GM18873 (cell line): ENCODE results near the gene YIF1A.

Experiments used
- ATAC-seq: cut with Tn5 transposase; IDR thresholded peaks from one replicate; pipeline ENCODE4 v1.9.1; 2021; ENCODE audit warnings: mild to moderate bottlenecking, moderate library complexity, moderate number of reproducible peaks; ENCODE audit not compliant: unreplicated experiment, low FRiP score

YIF1A gene

DNA sequence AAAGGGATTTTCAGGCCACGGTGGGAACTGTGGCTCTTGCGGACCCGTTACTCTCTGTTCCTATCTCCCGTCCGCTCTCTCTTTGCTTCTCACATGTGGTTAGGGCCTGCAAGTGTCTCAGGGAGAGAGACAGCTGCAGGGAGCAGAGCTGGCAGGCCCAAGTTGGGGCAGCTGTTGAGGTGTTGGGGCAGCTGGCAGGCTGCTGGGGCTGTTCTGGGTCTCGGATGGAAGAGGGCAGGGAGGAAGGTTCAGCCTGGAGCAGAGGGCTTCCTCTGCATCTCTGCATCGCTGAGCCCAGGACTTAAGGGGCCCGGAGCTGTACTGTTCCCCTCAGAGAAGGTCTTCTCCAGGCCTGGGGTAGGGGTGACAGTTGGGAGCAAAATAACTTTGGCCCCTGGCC is 13.5 kb downstream of the YIF1A start:
- ATAC-seq: no peak

- ATAC-seq: no peak
Measured at GRCh38 chr11:66274219-66274618, 14.7 kb downstream of the YIF1A start.

- no peak for ATAC-seq
Measured at GRCh38 chr11:66272596-66272995, 16.3 kb downstream of the YIF1A start.

GRCh38 chr11:66271816-66272215 is 17.1 kb downstream of the YIF1A start:
- ATAC-seq: no peak

DNA sequence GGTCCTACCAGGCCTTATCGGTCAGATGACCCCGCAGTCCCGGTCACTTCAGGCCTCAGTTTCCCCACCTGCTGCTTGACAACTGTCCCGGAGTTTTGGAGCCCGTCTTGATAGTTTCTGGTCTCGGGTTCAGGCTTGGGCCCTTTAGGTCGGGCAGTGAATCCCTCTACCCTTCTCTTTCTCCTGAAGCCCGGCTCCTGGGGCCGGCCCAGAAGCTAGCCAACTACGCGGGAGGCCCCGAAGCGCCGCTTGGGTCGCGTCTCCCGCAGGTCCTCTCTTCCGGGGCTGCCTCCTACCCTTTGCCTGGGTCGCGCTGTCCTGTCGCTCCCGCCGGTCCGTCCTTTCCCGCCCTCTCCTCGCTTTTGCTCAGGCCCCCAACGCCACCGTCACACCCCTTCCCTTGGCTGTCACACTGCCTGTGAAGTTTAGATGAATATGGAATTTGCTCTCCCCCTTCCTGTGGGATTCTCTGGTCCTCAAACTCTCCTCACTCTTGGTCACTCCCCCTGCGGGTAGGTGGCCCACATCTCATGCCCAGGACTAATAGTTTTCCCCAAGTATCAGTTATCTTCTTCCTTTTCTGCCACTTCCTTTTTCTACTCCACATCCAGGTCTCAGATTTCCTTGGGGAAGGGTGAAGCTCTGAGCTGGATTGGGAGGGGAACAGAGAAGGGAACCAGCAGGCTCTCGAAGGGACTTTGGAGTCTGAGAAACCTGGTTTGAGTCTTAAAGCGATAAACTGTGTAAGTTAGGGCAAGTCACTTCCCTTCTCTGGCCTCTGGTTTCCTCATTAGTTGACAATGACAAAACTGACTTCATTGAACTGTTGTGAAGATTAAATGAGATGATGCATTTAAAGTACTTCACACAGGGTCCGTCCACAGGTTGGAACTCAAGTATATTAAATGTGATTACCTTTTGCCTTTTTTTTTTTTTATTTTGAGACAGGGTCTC is 19.7 kb downstream of the YIF1A start:
- ATAC-seq: no peak

DNA sequence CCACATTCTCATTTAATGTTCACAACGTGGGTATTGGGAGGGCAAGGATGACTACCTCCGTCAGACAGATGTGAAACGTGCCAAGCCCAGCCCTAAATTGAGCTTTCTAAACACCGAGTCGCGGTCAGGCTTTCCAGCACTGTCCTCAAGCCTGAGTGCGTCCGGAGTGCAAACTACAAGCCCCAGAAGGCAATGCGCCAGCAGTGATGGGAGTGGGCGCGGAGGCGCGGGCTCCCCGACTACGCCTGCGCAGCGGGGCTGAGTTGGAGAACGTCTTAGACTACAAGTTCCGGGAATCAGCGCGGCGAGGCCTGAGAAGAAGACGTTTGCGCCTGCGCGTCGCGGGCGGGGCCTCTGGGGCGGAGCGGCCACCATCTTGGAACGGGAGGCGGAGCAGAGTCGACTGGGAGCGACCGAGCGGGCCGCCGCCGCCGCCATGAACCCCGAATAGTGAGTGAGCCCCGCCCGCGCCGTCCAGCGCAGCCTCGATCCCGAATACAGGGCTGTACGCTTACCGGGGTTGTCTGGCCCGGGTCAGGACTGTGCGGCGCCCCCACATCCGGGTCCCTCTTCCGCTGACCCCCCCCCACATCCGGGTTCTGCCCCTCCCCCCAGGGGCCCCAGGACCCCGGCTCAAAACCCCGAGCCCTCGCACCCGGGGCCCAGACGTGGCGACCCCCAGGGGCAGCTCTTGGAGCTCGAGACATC is 20.5 kb downstream of the YIF1A start, which contains the start of gene RAB1B:
Gene RAB1B, plus strand, starts transcription at position 396 of the 708 bp plus-strand sequence. Its CDS starts 41 bp downstream, at position 437.
- ATAC-seq: peak; percentile 78

- peak; percentile 30 for ATAC-seq
Measured at GRCh38 chr11:66267379-66268243, 21.3 kb downstream of the YIF1A start.

GRCh38 chr11:66267039-66267378 is 21.9 kb downstream of the YIF1A start:
- ATAC-seq: no peak

GRCh38 chr11:66266378-66267038 is 22.4 kb downstream of the YIF1A start:
- ATAC-seq: no peak

GRCh38 chr11:66265531-66266377 is 23.2 kb downstream of the YIF1A start:
- ATAC-seq: no peak

- ATAC-seq: no peak
Measured at GRCh38 chr11:66264914-66265313, 24.0 kb downstream of the YIF1A start.

DNA sequence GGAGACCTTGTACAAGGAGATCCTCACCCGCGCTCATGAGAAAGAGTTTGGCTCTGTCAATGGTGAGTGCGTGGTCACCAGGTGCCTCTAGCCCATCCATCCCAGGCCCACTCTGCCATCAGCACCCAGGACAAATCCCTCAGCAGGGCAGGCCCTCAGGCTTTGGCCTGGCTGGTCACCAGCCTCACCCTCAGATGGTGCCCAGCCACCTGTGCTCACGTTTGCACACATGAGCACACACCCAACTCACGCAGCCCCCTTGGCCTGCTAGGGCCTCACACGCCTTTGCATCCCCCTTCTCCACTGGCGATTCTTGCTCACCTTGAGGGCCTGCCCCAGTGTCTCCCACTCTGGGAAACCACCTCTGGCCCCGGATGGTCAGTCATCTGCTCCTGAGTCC is 24.6 kb downstream of the YIF1A start:
- ATAC-seq: no peak

GRCh38 chr11:66263785-66264184 is 25.2 kb downstream of the YIF1A start:
- no peak for ATAC-seq

DNA sequence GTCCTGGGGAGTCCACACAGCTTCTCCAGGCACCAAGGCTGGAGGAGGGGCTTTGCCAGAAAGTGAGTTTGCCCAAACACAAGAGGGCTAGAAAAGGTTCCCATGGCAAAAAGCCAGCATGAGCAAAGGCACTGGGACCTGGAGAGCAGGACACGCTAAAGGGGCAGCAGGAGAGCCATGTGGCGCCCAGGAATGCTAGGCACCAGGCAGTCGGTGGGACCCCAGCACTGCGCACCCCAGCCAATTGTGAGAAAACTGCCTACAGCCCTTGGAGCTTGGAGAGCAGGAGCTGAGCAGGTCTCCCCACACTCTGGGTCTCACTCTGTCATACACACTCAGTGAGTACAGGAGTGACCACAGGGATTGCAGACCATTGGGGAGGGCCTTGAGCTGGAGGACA is 25.7 kb downstream of the YIF1A start:
- ATAC-seq: no peak

DNA sequence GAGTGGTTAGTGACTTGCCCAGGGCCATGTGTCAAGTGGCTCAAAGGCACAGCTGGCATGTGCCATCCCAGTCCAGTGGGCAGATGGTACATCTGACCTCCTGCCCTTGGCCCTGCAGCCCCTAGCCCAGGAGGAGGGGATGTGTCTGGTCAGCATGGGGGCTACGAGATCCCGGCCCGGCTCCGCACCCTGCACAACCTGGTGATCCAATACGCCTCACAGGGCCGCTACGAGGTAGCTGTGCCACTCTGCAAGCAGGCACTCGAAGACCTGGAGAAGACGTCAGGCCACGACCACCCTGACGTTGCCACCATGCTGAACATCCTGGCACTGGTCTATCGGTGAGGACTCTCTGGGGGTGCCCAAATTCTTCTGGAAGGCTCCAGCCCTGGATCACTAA is 26.2 kb downstream of the YIF1A start:
- ATAC-seq: no peak

DNA sequence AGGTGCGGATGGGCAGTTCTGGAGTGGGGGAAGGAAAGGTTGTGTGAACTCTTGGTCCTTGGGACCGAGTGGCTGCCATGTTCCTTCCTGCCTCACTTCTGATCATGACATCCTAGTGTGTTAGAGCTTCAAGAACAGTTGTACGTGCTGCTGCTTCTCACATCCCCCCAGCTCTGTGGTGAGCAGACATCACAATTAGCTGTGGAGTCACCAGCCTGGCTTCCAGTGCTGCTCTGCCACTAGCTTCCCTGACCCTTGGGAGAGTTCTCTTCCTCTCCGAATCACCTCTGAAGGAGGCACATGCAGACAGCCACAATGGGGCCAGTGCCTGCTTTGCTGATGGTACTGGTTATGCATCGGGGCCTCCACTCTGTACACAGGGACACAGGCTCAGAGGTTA is 26.8 kb downstream of the YIF1A start:
- ATAC-seq: no peak

- no peak for ATAC-seq
Measured at GRCh38 chr11:66261578-66261977, 27.4 kb downstream of the YIF1A start.

DNA sequence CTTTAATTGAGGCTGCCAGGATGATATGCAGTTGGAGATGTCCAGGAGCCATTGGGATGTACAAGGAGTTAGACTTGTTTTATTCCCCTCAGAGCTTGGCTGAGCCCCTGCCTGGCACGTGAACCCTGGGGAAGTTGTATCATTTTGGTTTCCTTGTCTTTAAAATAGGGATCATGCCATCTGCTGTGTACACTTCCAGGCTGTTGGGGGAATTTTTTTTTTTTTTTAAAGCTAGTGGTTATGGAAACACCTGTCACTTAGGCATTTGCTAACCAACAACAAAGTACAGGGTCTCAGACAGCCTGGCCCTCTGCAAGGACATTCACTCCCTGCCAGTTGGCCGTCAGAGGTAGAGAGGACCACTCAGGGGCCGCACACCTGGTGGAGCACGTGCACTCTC is 29.0 kb downstream of the YIF1A start:
- ATAC-seq: no peak

DNA sequence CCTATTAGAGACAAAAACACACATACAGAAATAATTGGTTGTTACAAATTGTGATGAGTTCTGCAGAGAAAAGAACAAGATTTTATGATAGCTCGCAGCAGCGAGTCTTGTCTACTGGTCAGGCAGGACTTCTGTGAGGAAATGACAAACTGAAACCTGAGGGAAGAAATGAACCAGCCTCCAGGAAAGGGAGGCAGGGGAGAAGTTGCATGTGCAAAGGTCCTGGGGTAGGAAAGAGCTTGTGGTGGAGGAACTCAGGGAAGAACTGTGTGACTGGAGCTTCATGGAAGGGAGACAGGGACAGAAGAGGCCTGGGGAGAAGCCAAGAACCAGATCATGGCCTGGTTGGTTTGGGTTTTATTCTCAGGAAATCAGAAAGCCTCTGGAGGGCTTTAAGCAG is 29.7 kb downstream of the YIF1A start:
- ATAC-seq: no peak
